HT-29 (cell line): Measurements from ENCODE around the gene LUC7L3. TPM values are rescaled to one million over a fixed set of nuclear protein-coding genes. Genes with fewer than 3 reads are reported as not detected.

Source experiments
- small RNA-seq: library from RNA; depleted of rRNA; stranded (forward); fragments of <200 nt; gene quantifications from one replicate; pipeline ENCODE3, GENCODE V24; 2014
- total RNA-seq: library from RNA; depleted of rRNA; stranded (reverse); fragments of >200 nt; shearing (Covaris generic); gene quantifications from 2 replicates; pipeline ENCODE4 v1.2.3, GENCODE V29; 2014; rRNA removed

Gene LUC7L3
- total RNA-seq, 1 experiment from 2014 or later = 50.4 TPM

Small RNA genes lying within 50 kb of the gene (small RNA-seq; reads per million reads assigned to genes)
- gene AC005921.1 (not detected), gene MIR8059 (not detected), gene RF00019 (not detected)

Other genes starting within 250 kb of the LUC7L3 start
- 27.9 and 30.9 TPM in 2 replicates for gene RSAD1, start 240.7 kb upstream of the LUC7L3 start, total RNA-seq
- gene MYCBPAP, start 211.2 kb upstream of the LUC7L3 start, total RNA-seq = not detected in 2 replicates
- gene EPN3, start 186.9 kb upstream of the LUC7L3 start, total RNA-seq = 25.6 and 25.8 TPM in 2 replicates
- 37.5 and 44.9 TPM in 2 replicates for gene SPATA20, start 172.4 kb upstream of the LUC7L3 start, total RNA-seq
- 0.05 and 0.57 TPM in 2 replicates for gene CACNA1G, start 158.9 kb upstream of the LUC7L3 start, total RNA-seq
- 286 and 313 TPM in 2 replicates for gene ABCC3, start 84.7 kb upstream of the LUC7L3 start, total RNA-seq
- 14.0 and 14.2 TPM in 2 replicates for gene ANKRD40, start 11.7 kb upstream of the LUC7L3 start, total RNA-seq
- gene ANKRD40CL, start 47.9 kb downstream of the LUC7L3 start, total RNA-seq = 0.99 and 1.1 TPM in 2 replicates
- 0.05 TPM in 1 of 2 replicates, not detected in the other for gene WFIKKN2, start 116.0 kb downstream of the LUC7L3 start, total RNA-seq
- gene TOB1, start 146.8 kb downstream of the LUC7L3 start, total RNA-seq = 33.8 and 43.0 TPM in 2 replicates